ENCODE measurements around the gene CCDC136.

DNA sequence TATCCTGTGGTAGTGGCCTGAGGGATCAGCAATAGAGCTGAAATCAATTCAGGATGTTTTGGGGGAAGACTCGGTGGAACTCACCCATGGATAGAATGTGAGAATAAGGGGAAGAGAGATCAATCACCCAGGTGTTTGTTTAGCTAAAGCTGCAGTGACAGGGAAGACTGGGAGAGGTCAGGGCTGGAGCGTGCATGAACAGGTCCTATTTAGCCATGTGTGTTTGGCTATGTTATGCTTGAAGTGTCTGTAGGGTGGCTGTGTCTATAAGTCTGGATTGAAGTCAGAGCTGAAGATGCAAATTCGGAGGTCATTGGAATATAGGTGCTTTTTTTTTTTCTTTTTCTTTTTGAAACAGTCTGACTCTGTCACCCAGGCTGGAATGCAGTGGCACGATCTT, 75.5 kb downstream of the CCDC136 start:
- TF ChIP-seq CREB1 (IDR thresholded peaks at IDR 0.05; ENCODE audit: low read depth), result no peak
- TF ChIP-seq EGR1 (IDR thresholded peaks at IDR 0.05), result no peak
- no peak for TF ChIP-seq NFIC (IDR thresholded peaks at IDR 0.05)
- TF ChIP-seq, protein P1, sequence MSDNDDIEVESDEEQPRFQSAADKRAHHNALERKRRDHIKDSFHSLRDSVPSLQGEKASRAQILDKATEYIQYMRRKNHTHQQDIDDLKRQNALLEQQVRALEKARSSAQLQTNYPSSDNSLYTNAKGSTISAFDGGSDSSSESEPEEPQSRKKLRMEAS (IDR thresholded peaks at IDR 0.05), result no peak
- TF ChIP-seq CEBPB (IDR thresholded peaks at IDR 0.05), result no peak
- no peak for TF ChIP-seq EP300 (IDR thresholded peaks at IDR 0.05; ENCODE audit: borderline replicate concordance)
- no peak for TF ChIP-seq RAD21 (IDR thresholded peaks at IDR 0.05; ENCODE audit: low read depth)
- TF ChIP-seq, protein P2, sequence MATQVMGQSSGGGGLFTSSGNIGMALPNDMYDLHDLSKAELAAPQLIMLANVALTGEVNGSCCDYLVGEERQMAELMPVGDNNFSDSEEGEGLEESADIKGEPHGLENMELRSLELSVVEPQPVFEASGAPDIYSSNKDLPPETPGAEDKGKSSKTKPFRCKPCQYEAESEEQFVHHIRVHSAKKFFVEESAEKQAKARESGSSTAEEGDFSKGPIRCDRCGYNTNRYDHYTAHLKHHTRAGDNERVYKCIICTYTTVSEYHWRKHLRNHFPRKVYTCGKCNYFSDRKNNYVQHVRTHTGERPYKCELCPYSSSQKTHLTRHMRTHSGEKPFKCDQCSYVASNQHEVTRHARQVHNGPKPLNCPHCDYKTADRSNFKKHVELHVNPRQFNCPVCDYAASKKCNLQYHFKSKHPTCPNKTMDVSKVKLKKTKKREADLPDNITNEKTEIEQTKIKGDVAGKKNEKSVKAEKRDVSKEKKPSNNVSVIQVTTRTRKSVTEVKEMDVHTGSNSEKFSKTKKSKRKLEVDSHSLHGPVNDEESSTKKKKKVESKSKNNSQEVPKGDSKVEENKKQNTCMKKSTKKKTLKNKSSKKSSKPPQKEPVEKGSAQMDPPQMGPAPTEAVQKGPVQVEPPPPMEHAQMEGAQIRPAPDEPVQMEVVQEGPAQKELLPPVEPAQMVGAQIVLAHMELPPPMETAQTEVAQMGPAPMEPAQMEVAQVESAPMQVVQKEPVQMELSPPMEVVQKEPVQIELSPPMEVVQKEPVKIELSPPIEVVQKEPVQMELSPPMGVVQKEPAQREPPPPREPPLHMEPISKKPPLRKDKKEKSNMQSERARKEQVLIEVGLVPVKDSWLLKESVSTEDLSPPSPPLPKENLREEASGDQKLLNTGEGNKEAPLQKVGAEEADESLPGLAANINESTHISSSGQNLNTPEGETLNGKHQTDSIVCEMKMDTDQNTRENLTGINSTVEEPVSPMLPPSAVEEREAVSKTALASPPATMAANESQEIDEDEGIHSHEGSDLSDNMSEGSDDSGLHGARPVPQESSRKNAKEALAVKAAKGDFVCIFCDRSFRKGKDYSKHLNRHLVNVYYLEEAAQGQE (IDR thresholded peaks at IDR 0.05; ENCODE audit: low read depth), result no peak
- TF ChIP-seq TCF12 (IDR thresholded peaks at IDR 0.05; ENCODE audit: low read depth), result no peak
